ENCODE data around the gene BORCS5.
"Not testable (repeated sequence)": the region's sequence is repeated elsewhere in the genome, so short reads cannot be mapped to it uniquely, and the experiment has no call there.

Gene BORCS5

GRCh38 chr12:12471982-12472961, 115.4 kb downstream of the BORCS5 start:
- DNase-seq (ENCODE audit: low read depth, low spot score); H3K4me3 ChIP-seq (ENCODE audit: low read length): not testable (repeated sequence)

GRCh38 chr12:12473223-12473622, 116.3 kb downstream of the BORCS5 start:
- H3K4me3 ChIP-seq (ENCODE audit: low read length) = no peak overlapping the region
- no peak for DNase-seq (ENCODE audit: low read depth, low spot score)

GRCh38 chr12:12474471-12474928, 117.6 kb downstream of the BORCS5 start:
- H3K4me3 ChIP-seq (ENCODE audit: low read length) = no peak overlapping the region
- DNase-seq (ENCODE audit: low read depth, low spot score) = no peak

GRCh38 chr12:12474931-12475795, 118.3 kb downstream of the BORCS5 start:
- H3K4me3 ChIP-seq (ENCODE audit: low read length) = no peak overlapping the region
- no peak for DNase-seq (ENCODE audit: low read depth, low spot score)

- no peak for DNase-seq (ENCODE audit: low read depth, low spot score)
- no peak overlapping the region for H3K4me3 ChIP-seq (ENCODE audit: low read length)
Measured at GRCh38 chr12:12476857-12477531, 120.1 kb downstream of the BORCS5 start.

GRCh38 chr12:12477532-12477890, 120.6 kb downstream of the BORCS5 start:
- no peak overlapping the region for H3K4me3 ChIP-seq (ENCODE audit: low read length)
- no peak for DNase-seq (ENCODE audit: low read depth, low spot score)

GRCh38 chr12:12480074-12480473, 123.2 kb downstream of the BORCS5 start:
- no peak for DNase-seq (ENCODE audit: low read depth, low spot score)
- H3K4me3 ChIP-seq (ENCODE audit: low read length) = no peak overlapping the region

GRCh38 chr12:12481631-12482030, 124.8 kb downstream of the BORCS5 start:
- peak; percentile 49 for DNase-seq (ENCODE audit: low read depth, low spot score)
- no peak overlapping the region for H3K4me3 ChIP-seq (ENCODE audit: low read length)

- peak; percentile 73 for DNase-seq (ENCODE audit: low read depth, low spot score)
- H3K4me3 ChIP-seq (ENCODE audit: low read length) = no peak overlapping the region; the same call in 1 of the 2 replicates
Measured at GRCh38 chr12:12482150-12482761, 125.4 kb downstream of the BORCS5 start.

- DNase-seq (ENCODE audit: low read depth, low spot score) = no peak
- no peak overlapping the region for H3K4me3 ChIP-seq (ENCODE audit: low read length)
Measured at GRCh38 chr12:12482959-12483358, 126.1 kb downstream of the BORCS5 start.

GRCh38 chr12:12483438-12483837, 126.6 kb downstream of the BORCS5 start:
- no peak for DNase-seq (ENCODE audit: low read depth, low spot score)
- H3K4me3 ChIP-seq (ENCODE audit: low read length) = no peak overlapping the region

- DNase-seq (ENCODE audit: low read depth, low spot score) = no peak
- no peak overlapping the region for H3K4me3 ChIP-seq (ENCODE audit: low read length)
Measured at GRCh38 chr12:12486661-12487240, 129.9 kb downstream of the BORCS5 start.

GRCh38 chr12:12487490-12487889, 130.6 kb downstream of the BORCS5 start:
- no peak overlapping the region for H3K4me3 ChIP-seq (ENCODE audit: low read length)
- DNase-seq (ENCODE audit: low read depth, low spot score) = no peak

- no peak for DNase-seq (ENCODE audit: low read depth, low spot score)
- H3K4me3 ChIP-seq (ENCODE audit: low read length) = no peak overlapping the region
Measured at GRCh38 chr12:12488296-12488695, 131.4 kb downstream of the BORCS5 start.

GRCh38 chr12:12488823-12489550, 132.1 kb downstream of the BORCS5 start:
- no peak overlapping the region for H3K4me3 ChIP-seq (ENCODE audit: low read length)
- no peak for DNase-seq (ENCODE audit: low read depth, low spot score)

GRCh38 chr12:12491606-12492005, 134.7 kb downstream of the BORCS5 start:
- H3K4me3 ChIP-seq (ENCODE audit: low read length) = no peak overlapping the region
- DNase-seq (ENCODE audit: low read depth, low spot score) = no peak

GRCh38 chr12:12492547-12492946, 135.7 kb downstream of the BORCS5 start:
- H3K4me3 ChIP-seq (ENCODE audit: low read length) = no peak overlapping the region
- no peak for DNase-seq (ENCODE audit: low read depth, low spot score)

GRCh38 chr12:12495536-12495935, 138.7 kb downstream of the BORCS5 start:
- DNase-seq (ENCODE audit: low read depth, low spot score) = no peak
- H3K4me3 ChIP-seq (ENCODE audit: low read length) = no peak overlapping the region

All from Jurkat, Clone E6-1 (cell line).